Prostate gland (tissue), 2 donors: ENCODE results near the gene CEACAM19. TPM values are rescaled to one million over a fixed set of nuclear protein-coding genes. Genes with fewer than 3 reads are reported as not detected.

Experiments used
- microRNA counts, 2 donors: library from miRNA; unstranded; fragments of <30 nt; microRNA quantifications; one replicate each; lab custom pipeline; 2016 to 2017
- microRNA-seq: library from miRNA; unstranded; fragments of <30 nt; microRNA quantifications from one replicate; pipeline ENCODE4, GENCODE V29; 2016
- small RNA-seq, 2 donors: library from RNA; depleted of rRNA; stranded (forward); fragments of <200 nt; gene quantifications; one replicate each; pipeline ENCODE3, GENCODE V24; 2016
- total RNA-seq, 2 donors: library from RNA; depleted of rRNA; stranded (reverse); fragments of >200 nt; gene quantifications; one replicate each; pipeline ENCODE4 v1.1.0, GENCODE V29; 2016

Gene CEACAM19
- total RNA-seq, 2 donors from 2014 or later: 3.6 to 8.1 TPM

MicroRNAs within 50 kb of the gene (microRNA counts, 767-probe panel; counts per million panel counts)
- 2,950 to 3,392 counts per million in 2 donors for microRNA hsa-miR-4531 (lab: Ali Mortazavi, UCI)

Small RNAs within 50 kb of the gene (microRNA-seq; reads per million reads assigned to microRNA genes)
- gene MIR4531: not detected

Small RNAs within 50 kb of the gene (small RNA-seq; reads per million reads assigned to genes)
- 0 reads per million in 2 donors for gene RF00285

Other genes starting within 250 kb of the CEACAM19 start
- gene ZNF229, start 223.0 kb upstream of the CEACAM19 start, total RNA-seq: 1 to 10 TPM; 6.1 to 7.0 TPM
- 10 to 100 TPM in 1 of 2 donors, 1 to 10 TPM in 1; 8.3 to 18.5 TPM for gene ZNF180, start 171.0 kb upstream of the CEACAM19 start, total RNA-seq
- gene CEACAM20, start 141.8 kb upstream of the CEACAM19 start, total RNA-seq: 1 to 10 TPM in 1 of 2 donors, not detected in 1; 2.6 TPM
- not detected for gene IGSF23, start 57.9 kb upstream of the CEACAM19 start, total RNA-seq
- 10 to 100 TPM; 30.1 to 35.6 TPM for gene PVR, start 27.6 kb upstream of the CEACAM19 start, total RNA-seq
- gene CEACAM16, start 27.7 kb downstream of the CEACAM19 start, total RNA-seq: not detected
- gene BCL3, start 77.2 kb downstream of the CEACAM19 start, total RNA-seq: 10 to 100 TPM; 22.6 to 44.0 TPM
- gene CBLC, start 106.4 kb downstream of the CEACAM19 start, total RNA-seq: 10 to 100 TPM; 30.1 to 33.6 TPM
- 100 to 1,000 TPM; 258 to 501 TPM for gene BCAM, start 137.6 kb downstream of the CEACAM19 start, total RNA-seq
- gene NECTIN2, start 174.8 kb downstream of the CEACAM19 start, total RNA-seq: 100 to 1,000 TPM; 223 to 279 TPM
- gene TOMM40, start 219.8 kb downstream of the CEACAM19 start, total RNA-seq: 10 to 100 TPM; 44.9 to 81.3 TPM
- gene APOE, start 234.3 kb downstream of the CEACAM19 start, total RNA-seq: 100 to 1,000 TPM; 206 to 503 TPM
- 10 to 100 TPM in 1 of 2 donors, 1 to 10 TPM in 1; 7.3 to 80.1 TPM for gene APOC1, start 243.1 kb downstream of the CEACAM19 start, total RNA-seq